Upper lobe of right lung (tissue), 1 donor: ENCODE data around the gene MIF4GD. TPM values are rescaled to one million over a fixed set of nuclear protein-coding genes. Genes with fewer than 3 reads are reported as not detected.

Source experiments
- ATAC-seq: fragments of 200-7000 bp; cut with Tn5 transposase; one replicate; pipeline ENCODE4 v1.9.1; 2020; ENCODE audit warnings: mild to moderate bottlenecking, moderate library complexity
- DNase-seq: peaks from one replicate; pipeline ENCODE4 v3.0.0-alpha.2; 2020
- H3K27ac ChIP-seq: fragments of 200-600 bp; one replicate; pipeline ENCODE4 v1.8.0; 2022
- H3K27me3 ChIP-seq: fragments of 200-600 bp; one replicate; pipeline ENCODE4 v1.8.0; 2022; ENCODE audit warnings: mild to moderate bottlenecking
- H3K36me3 ChIP-seq: fragments of 200-600 bp; one replicate; pipeline ENCODE4 v1.8.0; 2022
- H3K4me1 ChIP-seq: fragments of 200-600 bp; one replicate; pipeline ENCODE4 v1.8.0; 2022
- H3K4me3 ChIP-seq: fragments of 200-600 bp; one replicate; pipeline ENCODE4 v1.8.0; 2022; ENCODE audit warnings: mild to moderate bottlenecking
- H3K9me3 ChIP-seq: fragments of 200-600 bp; one replicate; pipeline ENCODE4 v1.8.0; 2022
- intact Hi-C: fragments of 100-400 bp; cut with DNase I; formaldehyde crosslinking; loops from one replicate; pipeline ENCODE4 v1.11.0; 2022
- total RNA-seq: library from RNA; stranded (reverse); fragmentation: NEBNext Ultra II Directional; extraction: Animal tissue kit (Norgen Biotek cat#: 25700); gene quantifications from one replicate; pipeline ENCODE4 v1.2.1, GENCODE V29; 2021
- TF ChIP-seq, protein P1 (sequence below): fragments of 200-600 bp; IDR thresholded peaks from one replicate; pipeline ENCODE4 v1.8.0; 2022; ENCODE audit warnings: antibody characterized with exemption
- donor health status: DM: no; HTN: yes; CAD: no; lungs with severe emphysema.

Gene MIF4GD
- total RNA-seq, 1 donor from 2014 or later: 25.7 TPM

DNA sequence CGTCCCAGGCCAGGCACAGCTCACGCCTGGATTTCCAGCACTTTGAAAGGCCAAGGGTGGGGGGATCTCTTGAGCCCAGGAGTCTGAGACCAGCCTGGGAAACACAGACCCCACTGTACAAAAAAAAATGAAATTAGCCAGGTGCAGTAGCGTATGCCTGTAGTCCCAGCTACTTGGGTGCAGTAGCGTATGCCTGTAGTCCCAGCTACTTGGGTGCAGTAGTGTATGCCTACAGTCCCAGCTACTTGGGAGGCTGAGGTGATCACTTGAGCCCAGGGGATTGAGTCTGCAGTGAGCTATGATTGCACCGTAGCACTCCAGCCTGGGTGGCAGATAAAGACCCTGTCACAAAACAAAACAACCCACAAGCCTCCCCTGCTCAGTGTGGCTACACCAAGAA, 45.2 kb upstream of the MIF4GD start:
- no peak for DNase-seq
- TF ChIP-seq, protein P1, sequence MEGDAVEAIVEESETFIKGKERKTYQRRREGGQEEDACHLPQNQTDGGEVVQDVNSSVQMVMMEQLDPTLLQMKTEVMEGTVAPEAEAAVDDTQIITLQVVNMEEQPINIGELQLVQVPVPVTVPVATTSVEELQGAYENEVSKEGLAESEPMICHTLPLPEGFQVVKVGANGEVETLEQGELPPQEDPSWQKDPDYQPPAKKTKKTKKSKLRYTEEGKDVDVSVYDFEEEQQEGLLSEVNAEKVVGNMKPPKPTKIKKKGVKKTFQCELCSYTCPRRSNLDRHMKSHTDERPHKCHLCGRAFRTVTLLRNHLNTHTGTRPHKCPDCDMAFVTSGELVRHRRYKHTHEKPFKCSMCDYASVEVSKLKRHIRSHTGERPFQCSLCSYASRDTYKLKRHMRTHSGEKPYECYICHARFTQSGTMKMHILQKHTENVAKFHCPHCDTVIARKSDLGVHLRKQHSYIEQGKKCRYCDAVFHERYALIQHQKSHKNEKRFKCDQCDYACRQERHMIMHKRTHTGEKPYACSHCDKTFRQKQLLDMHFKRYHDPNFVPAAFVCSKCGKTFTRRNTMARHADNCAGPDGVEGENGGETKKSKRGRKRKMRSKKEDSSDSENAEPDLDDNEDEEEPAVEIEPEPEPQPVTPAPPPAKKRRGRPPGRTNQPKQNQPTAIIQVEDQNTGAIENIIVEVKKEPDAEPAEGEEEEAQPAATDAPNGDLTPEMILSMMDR: no peak
- ATAC-seq: no peak
- H3K27ac ChIP-seq: no peak overlapping the region
- H3K36me3 ChIP-seq: peaks cover 36% of the 10 kb centered on the region
- no peak overlapping the region for H3K4me3 ChIP-seq
- H3K9me3 ChIP-seq: no peaks in the 10 kb centered on the region
- intact Hi-C loops: no loop called here
- H3K4me1 ChIP-seq: peaks cover 9% of the 10 kb centered on the region
- H3K27me3 ChIP-seq: no peaks in the 10 kb centered on the region

DNA sequence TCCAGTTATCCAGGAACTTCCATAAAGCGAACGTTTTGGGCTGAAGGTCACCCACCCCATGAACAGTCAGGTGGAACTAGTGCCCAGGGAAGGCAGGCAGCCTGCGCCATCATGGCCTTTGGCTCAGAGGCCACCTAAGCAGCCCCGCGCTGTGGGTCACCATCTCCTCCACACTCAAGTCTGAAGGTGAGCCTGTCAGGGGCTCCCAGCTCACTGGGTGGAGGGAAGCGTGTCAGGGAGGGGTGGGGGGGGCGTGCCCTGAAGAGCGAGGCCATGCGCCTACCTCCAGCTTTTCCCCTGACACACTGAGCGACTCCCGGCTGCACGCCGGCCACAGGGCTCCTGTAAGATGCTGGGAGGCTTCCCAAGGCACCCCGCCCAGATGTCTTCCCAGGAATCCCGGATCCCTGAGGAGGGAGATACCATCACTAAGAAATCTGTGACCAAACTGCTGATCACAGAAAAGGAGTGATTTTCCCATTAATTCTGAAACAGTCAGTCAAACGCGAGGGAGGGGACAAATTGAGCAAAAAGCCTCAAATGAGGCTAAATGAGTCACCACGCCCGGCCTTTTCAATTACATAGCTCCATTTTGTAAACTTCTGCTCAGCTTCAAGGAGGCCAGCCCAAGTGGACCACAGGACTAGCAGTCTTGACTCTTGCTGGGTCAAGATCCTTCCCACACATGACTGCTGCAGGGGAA, 44.7 kb upstream of the MIF4GD start:
- Histone ChIP-seq H3K27me3 (no peaks in the 10 kb centered on the region), H3K4me3 (no peak overlapping the region), H3K36me3 (peaks cover 30% of the 10 kb centered on the region), H3K9me3 (no peaks in the 10 kb centered on the region), H3K4me1 (peaks cover 9% of the 10 kb centered on the region), H3K27ac (no peak overlapping the region)
- DNase-seq (no peak), ATAC-seq (peak; percentile 60)
- TF ChIP-seq, protein P1: no peak
- intact Hi-C loops: no loop called here

DNA sequence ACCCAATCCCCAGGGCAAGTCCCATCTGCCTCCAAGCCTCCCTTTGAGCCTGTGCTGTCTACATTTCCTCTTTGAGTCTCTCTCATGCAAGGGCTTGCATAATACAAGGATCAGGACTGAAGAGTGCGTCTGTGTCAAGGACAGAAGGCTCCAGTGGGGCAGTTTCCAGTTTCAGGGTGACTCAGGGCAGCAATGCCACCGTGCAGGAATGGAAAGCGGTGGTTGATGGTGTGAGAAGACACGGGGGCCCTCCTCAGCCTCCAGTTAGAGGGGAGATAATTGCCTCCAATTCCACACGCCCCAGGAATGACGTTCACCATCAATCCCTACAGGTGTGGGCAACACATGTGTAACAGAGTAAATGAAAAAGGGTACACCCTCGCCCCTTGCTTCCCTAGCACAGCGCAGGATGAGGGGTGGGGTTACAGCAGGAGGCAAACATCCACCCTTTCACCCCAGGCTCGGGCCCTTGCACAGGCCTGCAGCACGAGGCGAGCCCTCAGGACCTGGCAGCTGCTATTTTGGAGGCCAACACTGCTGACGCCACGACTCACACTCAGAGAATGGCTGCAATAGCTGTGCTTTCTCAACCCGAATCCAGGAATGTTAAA, 43.0 kb upstream of the MIF4GD start:
- Histone ChIP-seq H3K4me1 (peaks cover 19% of the 10 kb centered on the region), H3K27me3 (no peaks in the 10 kb centered on the region), H3K4me3 (no peak overlapping the region), H3K36me3 (peaks cover 17% of the 10 kb centered on the region), H3K27ac (peak overlapping the region; percentile 42), H3K9me3 (no peaks in the 10 kb centered on the region)
- intact Hi-C loops: no loop called here
- TF ChIP-seq, protein P1: no peak
- DNase-seq (peak; percentile 72), ATAC-seq (peak; percentile 73)

DNA sequence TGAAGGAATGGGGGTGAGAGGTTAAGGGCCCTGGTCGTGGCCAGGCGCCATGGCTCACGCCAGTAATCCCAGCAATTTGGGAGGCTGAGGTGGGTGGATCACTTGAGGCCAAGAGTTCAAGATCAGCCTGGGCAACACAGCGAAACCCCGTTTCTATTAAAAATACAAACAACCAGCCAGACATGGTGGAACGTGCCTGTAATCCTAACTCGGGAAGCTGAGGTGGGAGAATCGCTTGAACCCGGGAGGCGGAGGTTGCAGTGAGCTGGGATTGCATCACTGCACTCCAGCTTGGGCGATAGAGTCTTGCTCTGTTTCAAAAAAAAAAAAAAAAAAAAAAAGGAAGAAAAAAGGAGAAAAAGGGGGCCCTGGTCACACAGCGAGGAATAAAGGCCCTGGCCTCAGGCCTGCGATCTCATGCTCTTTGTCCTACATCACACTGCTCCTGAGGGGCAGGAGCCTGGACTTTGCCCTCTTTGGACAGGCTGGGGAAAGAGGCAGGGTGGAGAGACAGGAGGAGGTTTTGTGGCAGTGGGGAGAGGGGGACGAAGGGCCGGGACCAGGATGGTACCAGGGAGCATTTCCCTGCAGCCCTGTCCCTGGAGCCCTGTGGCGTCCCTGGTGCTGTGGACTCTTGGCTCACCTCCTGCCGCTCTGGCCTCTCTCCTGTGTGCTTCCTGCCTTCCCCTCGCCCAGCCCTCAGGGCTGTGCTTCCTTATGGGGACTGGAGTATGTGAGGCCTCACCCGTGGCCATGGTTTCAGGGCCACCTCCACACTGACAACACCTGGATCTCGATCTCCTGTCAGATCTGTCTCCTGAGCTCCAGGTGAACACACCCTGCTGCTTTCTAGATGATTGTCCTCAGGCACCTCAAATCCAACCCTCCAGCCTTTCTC, 38.0 kb upstream of the MIF4GD start:
- Histone ChIP-seq H3K4me1 (peaks cover 24% of the 10 kb centered on the region), H3K27me3 (no peaks in the 10 kb centered on the region), H3K27ac (peak overlapping the region; percentile 60), H3K4me3 (no peak overlapping the region), H3K9me3 (no peaks in the 10 kb centered on the region), H3K36me3 (no peaks in the 10 kb centered on the region)
- intact Hi-C loops: no loop called here
- ATAC-seq (peak; percentile 76), DNase-seq (no peak)
- TF ChIP-seq, protein P1: no peak

DNA sequence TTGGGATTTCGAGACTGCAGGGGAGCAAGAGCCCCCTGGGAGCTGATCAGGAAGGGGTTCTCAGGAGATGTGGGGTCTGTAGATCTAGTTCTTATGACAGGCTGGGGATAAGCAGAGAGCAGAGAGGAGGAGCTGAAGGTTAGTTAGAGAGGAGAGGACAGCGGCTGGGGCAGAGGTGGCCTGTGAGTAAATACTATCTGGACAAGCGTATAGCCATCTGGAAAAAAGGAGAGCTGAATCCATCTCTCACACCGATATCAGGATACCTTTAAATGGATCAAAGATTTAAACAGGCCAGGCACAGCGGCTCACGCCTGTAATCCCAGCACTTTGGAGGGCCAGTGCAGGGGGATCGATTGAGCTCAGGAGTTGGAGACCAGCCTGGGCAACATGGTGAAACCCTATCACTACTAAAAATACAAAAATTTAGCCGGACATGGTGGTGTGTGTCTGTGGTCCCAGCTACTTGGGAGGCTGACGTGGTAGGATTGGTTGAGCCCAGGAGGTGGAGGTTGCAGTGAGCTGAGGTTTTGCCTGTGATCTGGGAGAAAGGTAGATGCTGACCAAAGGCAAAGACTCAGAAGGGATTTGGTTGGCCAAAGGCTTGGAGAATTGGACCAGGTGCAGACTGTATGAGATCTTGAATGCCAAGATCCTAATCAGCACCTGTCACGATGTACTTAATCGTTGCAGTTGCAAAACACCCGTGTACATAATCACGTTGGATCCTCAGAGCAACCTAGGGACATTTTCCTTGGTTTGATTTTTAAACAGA, 37.1 kb upstream of the MIF4GD start:
- Histone ChIP-seq H3K4me1 (peaks cover 21% of the 10 kb centered on the region), H3K27ac (no peak overlapping the region), H3K4me3 (no peak overlapping the region), H3K36me3 (no peaks in the 10 kb centered on the region), H3K27me3 (no peaks in the 10 kb centered on the region), H3K9me3 (no peaks in the 10 kb centered on the region)
- no peak for DNase-seq
- TF ChIP-seq, protein P1: no peak
- no peak for ATAC-seq
- intact Hi-C loops: no loop called here
